Liver (tissue), 9 donors: Measurements from ENCODE around the gene OR2AT4. TPM values are rescaled to one million over a fixed set of nuclear protein-coding genes. Genes with fewer than 3 reads are reported as not detected.

ENCODE experiments used
- DNase-seq: peaks from one replicate; pipeline ENCODE4 v3.0.0-alpha.2; 2017; ENCODE audit warnings: low spot score
- H3K27ac ChIP-seq, 2 donors: one replicate each; pipeline ENCODE4 v1.7.0; 2013; ENCODE audit warnings: inconsistent platforms in 2 of 2, low read length in 2 of 2, control low read depth in 1 of 2, low read depth in 1 of 2, mild to moderate bottlenecking in 1 of 2
- H3K27me3 ChIP-seq, 4 donors: one replicate each; pipeline versions ENCODE4 v1.6.1 to v1.7.0; 2013; ENCODE audit warnings: low read length in 3 of 4, inconsistent platforms in 1 of 4, mild to moderate bottlenecking in 1 of 4, moderate library complexity in 1 of 4; ENCODE audit not compliant: control insufficient read depth in 4 of 4, insufficient read depth in 4 of 4
- H3K36me3 ChIP-seq, 4 donors: one replicate each; pipeline versions ENCODE4 v1.6.1 to v1.7.0; 2013; ENCODE audit warnings: low read length in 3 of 4, mild to moderate bottlenecking in 3 of 4, low read depth in 1 of 4, moderate library complexity in 1 of 4; ENCODE audit not compliant: control insufficient read depth in 4 of 4, insufficient read depth in 3 of 4
- H3K4me1 ChIP-seq, 4 donors: one replicate each; pipeline versions ENCODE4 v1.6.1 to v1.7.0; 2013; ENCODE audit warnings: low read length in 3 of 4, mild to moderate bottlenecking in 3 of 4, moderate library complexity in 1 of 4; ENCODE audit not compliant: control insufficient read depth in 4 of 4, insufficient read depth in 4 of 4
- H3K4me3 ChIP-seq, 3 donors: one replicate each; pipeline versions ENCODE4 v1.6.1 to v1.7.0; 2013; ENCODE audit warnings: low read length in 3 of 3, control low read depth in 1 of 3, low read depth in 1 of 3, mild to moderate bottlenecking in 1 of 3
- H3K9ac ChIP-seq, 2 donors: one replicate each; pipeline ENCODE4 v1.7.0; 2013; ENCODE audit warnings: low read length in 2 of 2, mild to moderate bottlenecking in 2 of 2, moderate library complexity in 2 of 2, control low read depth in 1 of 2, low read depth in 1 of 2
- H3K9me3 ChIP-seq, 4 donors: one replicate each; pipeline versions ENCODE4 v1.6.1 to v1.7.0; 2013; ENCODE audit warnings: low read length in 3 of 4; ENCODE audit not compliant: control insufficient read depth in 4 of 4
- ATF3 ChIP-seq: IDR thresholded peaks from 2 replicates; pipeline ENCODE4 v1.6.1; 2016; ENCODE audit warnings: antibody characterized with exemption
- CTCF ChIP-seq: fragments of 150-350 bp; IDR thresholded peaks from 2 replicates; pipeline ENCODE4 v1.5.1; 2017; ENCODE audit warnings: improper control_type of control experiment, low read depth, low read length; ENCODE audit not compliant: missing input control
- FOXA2 ChIP-seq: IDR thresholded peaks from 2 replicates; pipeline ENCODE4 v1.6.1; 2016; ENCODE audit warnings: antibody characterized with exemption
- GABPA ChIP-seq, 2 donors: IDR thresholded peaks in 1 of 2; conservative IDR thresholded peaks in 1 of 2; 2 replicates each; pipeline ENCODE4 v1.6.1; 2016; ENCODE audit warnings: antibody characterized with exemption in 2 of 2, mild to moderate bottlenecking in 1 of 2, moderate library complexity in 1 of 2
- HNF4G ChIP-seq: IDR thresholded peaks from 2 replicates; pipeline ENCODE4 v1.6.1; 2016; ENCODE audit warnings: antibody characterized with exemption
- JUND ChIP-seq, 2 donors: IDR thresholded peaks; 2 replicates each; pipeline ENCODE4 v1.6.1; 2016; ENCODE audit warnings: antibody characterized with exemption in 2 of 2
- MAX ChIP-seq: IDR thresholded peaks from 2 replicates; pipeline ENCODE4 v1.6.1; 2016; ENCODE audit warnings: antibody characterized with exemption
- NR2F2 ChIP-seq: IDR thresholded peaks from 2 replicates; pipeline ENCODE4 v1.6.1; 2016; ENCODE audit warnings: antibody characterized with exemption
- RAD21 ChIP-seq, 2 donors: IDR thresholded peaks; 2 replicates each; pipeline ENCODE4 v1.6.1; 2016; ENCODE audit warnings: antibody characterized with exemption in 2 of 2, mild to moderate bottlenecking in 2 of 2
- REST ChIP-seq: IDR thresholded peaks from 2 replicates; pipeline ENCODE4 v1.6.1; 2016; ENCODE audit warnings: antibody characterized with exemption, mild to moderate bottlenecking
- RXRA ChIP-seq, 2 donors: IDR thresholded peaks; 2 replicates each; pipeline ENCODE4 v1.6.1; 2017 to 2018; ENCODE audit warnings: antibody characterized with exemption in 2 of 2, mild to moderate bottlenecking in 1 of 2
- SP1 ChIP-seq: IDR thresholded peaks from 2 replicates; pipeline ENCODE4 v1.6.1; 2018; ENCODE audit warnings: antibody characterized with exemption, mild to moderate bottlenecking
- TAF1 ChIP-seq: conservative IDR thresholded peaks from 2 replicates; pipeline ENCODE4 v1.6.1; 2016; ENCODE audit warnings: antibody characterized with exemption, mild to moderate bottlenecking
- YY1 ChIP-seq: IDR thresholded peaks from 2 replicates; pipeline ENCODE4 v1.6.1; 2016; ENCODE audit warnings: antibody characterized with exemption, mild to moderate bottlenecking
- WGBS: extraction: QIAGEN DNeasy Blood & Tissue Kit; methylation state at CpG from one replicate; pipeline ENCODE4 v1.1.7; 2013; 5-methylcytosine and 5-hydroxymethylcytosine counted together
- polyA plus RNA-seq, 2 donors: library from polyadenylated mRNA; stranded (reverse) in 1 of 2; unstranded in 1 of 2; fragments of 200-250 nt in 1 of 2; fragments of >200 nt in 1 of 2; fragmentation: Nextera tagmentation in 1 of 2; extraction: Ambion mirVana in 1 of 2; gene quantifications; one replicate each; pipeline versions ENCODE4 v1.2.1 to v1.2.3, GENCODE V29; 2013 to 2015
- total RNA-seq, 2 donors: library from RNA; depleted of rRNA; stranded (reverse); fragments of >200 nt; gene quantifications; one replicate each; pipeline ENCODE4 v1.2.3, GENCODE V29; 2014
- TF ChIP-seq, protein P1 (sequence below): IDR thresholded peaks from 2 replicates; pipeline ENCODE4 v1.6.1; 2016; ENCODE audit warnings: antibody characterized with exemption
- donor health status: healthy.
- donor health status: healthy.
- donor health status: healthy.
- donor health status: healthy.
- donor health status: healthy.

The OR2AT4 gene
- total and polyA plus RNA-seq, 4 donors: not detected

DNA sequence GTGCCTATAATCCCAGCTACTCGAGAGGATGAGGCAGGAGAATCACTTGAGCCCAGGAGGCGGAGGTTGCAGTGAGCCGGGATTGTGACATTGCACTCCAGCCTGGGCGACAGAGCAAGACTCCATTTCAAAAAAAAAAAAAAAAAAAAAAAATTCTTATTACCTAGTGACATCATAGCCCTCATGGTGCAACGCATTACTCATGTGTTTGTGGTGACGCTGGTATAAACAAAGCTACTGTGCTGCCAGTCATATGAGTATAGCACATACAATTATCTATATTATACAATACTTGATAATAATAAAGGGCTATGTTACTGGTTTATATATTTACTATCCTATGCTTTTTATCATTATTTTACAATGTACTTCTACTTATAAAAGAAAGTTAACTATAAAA is 41.2 kb downstream of the OR2AT4 start:
- WGBS: 93% methylated on average over 6 of the region's 6 CpGs
- Histone ChIP-seq H3K27me3 (no peaks in the 10 kb centered on the region), H3K4me3 (no peak overlapping the region), H3K9me3 (peaks cover 0 to 5% (median 0%) of the 10 kb centered on the region in 4 donors), H3K9ac (no peak overlapping the region), H3K4me1 (no peaks in the 10 kb centered on the region), H3K27ac (no peak overlapping the region), H3K36me3 (no peaks in the 10 kb centered on the region)
- no peak for DNase-seq
- TF ChIP-seq RAD21 (IDR thresholded peaks at IDR 0.05): no peak
- no peak for TF ChIP-seq RXRA (IDR thresholded peaks at IDR 0.05)
- TF ChIP-seq HNF4G: no peak
- no peak for TF ChIP-seq ATF3
- TF ChIP-seq GABPA (IDR thresholded peaks at IDR 0.05 in 1 of 2, conservative IDR thresholded peaks at IDR 0.05 in 1 of 2): no peak
- TF ChIP-seq FOXA2: no peak

DNA sequence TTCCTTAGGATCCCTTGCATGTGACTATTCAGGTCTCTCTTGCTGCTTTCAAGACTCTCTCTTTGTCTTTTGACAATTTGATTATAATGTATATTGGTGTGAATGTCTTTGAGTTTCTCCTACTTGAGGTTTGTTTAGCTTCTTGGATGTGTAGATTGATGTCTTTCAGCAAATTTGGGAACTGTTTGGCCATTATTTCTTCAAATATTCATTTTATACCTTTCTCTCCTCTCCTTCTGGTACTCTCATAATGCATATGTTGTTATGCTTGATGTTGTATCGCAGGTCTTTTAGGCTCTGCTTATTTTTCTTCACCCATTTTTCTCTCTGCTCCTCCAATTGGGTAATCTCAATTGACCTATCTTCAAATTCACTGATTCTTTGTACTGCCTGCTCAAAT is 44.2 kb downstream of the OR2AT4 start:
- Histone ChIP-seq H3K27me3 (no peaks in the 10 kb centered on the region), H3K36me3 (no peaks in the 10 kb centered on the region), H3K27ac (no peak overlapping the region), H3K4me3 (peak overlapping the region in 1 of 3 donors; percentile 5), H3K9ac (no peak overlapping the region), H3K4me1 (no peaks in the 10 kb centered on the region), H3K9me3 (peaks cover 0 to 5% (median 0%) of the 10 kb centered on the region in 4 donors)
- no peak for TF ChIP-seq HNF4G
- no peak for TF ChIP-seq YY1
- no peak for TF ChIP-seq GABPA (IDR thresholded peaks at IDR 0.05 in 1 of 2, conservative IDR thresholded peaks at IDR 0.05 in 1 of 2)
- TF ChIP-seq REST: no peak
- no peak for TF ChIP-seq SP1
- no peak for TF ChIP-seq RXRA (IDR thresholded peaks at IDR 0.05)
- no peak for TF ChIP-seq NR2F2
- no peak for DNase-seq
- 53% methylated on average over 1 of the region's 1 CpG for WGBS

- whole genome bisulfite sequencing: 84% methylated on average over 5 of the region's 5 CpGs
- Histone ChIP-seq H3K4me3 (no peak overlapping the region), H3K4me1 (no peaks in the 10 kb centered on the region), H3K27me3 (no peaks in the 10 kb centered on the region), H3K9ac (no peak overlapping the region), H3K36me3 (no peaks in the 10 kb centered on the region), H3K27ac (no peak overlapping the region), H3K9me3 (peaks cover 0 to 5% (median 0%) of the 10 kb centered on the region in 4 donors)
- DNase-seq: no peak
- no peak for TF ChIP-seq HNF4G
- TF ChIP-seq REST: no peak
- no peak for TF ChIP-seq GABPA (IDR thresholded peaks at IDR 0.05 in 1 of 2, conservative IDR thresholded peaks at IDR 0.05 in 1 of 2)
- no peak for TF ChIP-seq JUND (IDR thresholded peaks at IDR 0.05)
- TF ChIP-seq, protein P1, sequence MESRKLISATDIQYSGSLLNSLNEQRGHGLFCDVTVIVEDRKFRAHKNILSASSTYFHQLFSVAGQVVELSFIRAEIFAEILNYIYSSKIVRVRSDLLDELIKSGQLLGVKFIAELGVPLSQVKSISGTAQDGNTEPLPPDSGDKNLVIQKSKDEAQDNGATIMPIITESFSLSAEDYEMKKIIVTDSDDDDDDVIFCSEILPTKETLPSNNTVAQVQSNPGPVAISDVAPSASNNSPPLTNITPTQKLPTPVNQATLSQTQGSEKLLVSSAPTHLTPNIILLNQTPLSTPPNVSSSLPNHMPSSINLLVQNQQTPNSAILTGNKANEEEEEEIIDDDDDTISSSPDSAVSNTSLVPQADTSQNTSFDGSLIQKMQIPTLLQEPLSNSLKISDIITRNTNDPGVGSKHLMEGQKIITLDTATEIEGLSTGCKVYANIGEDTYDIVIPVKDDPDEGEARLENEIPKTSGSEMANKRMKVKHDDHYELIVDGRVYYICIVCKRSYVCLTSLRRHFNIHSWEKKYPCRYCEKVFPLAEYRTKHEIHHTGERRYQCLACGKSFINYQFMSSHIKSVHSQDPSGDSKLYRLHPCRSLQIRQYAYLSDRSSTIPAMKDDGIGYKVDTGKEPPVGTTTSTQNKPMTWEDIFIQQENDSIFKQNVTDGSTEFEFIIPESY: no peak
- TF ChIP-seq MAX: no peak
- no peak for TF ChIP-seq FOXA2
- no peak for TF ChIP-seq CTCF
- TF ChIP-seq RXRA (IDR thresholded peaks at IDR 0.05): no peak
- no peak for TF ChIP-seq RAD21 (IDR thresholded peaks at IDR 0.05)
- no peak for TF ChIP-seq SP1
- TF ChIP-seq TAF1: no peak
- no peak for TF ChIP-seq ATF3
- no peak for TF ChIP-seq YY1
Observed at GRCh38 chr11:75051043-75051442, 45.6 kb downstream of the OR2AT4 start.
